Fibroblast of peridontal ligament (primary cell): ENCODE measurements around the gene GGT5.
A peak's percentile ranks its signal among the peaks of the same experiment; 100 is the strongest.
"Not testable (repeated sequence)": the region's sequence is repeated elsewhere in the genome, so short reads cannot be mapped to it uniquely, and the experiment has no call there.

Source experiments
- DNase-seq: peaks from one replicate; pipeline ENCODE4 v3.0.0-alpha.2; 2010; ENCODE audit errors: extremely low read depth

GGT5 gene

GRCh38 chr22:24245030-24245431 lies at the start of gene GGT5:
Gene GGT5, minus strand, starts transcription at chr22:24245082. Its CDS starts 357 bp downstream, at chr22:24244725.
- peak; percentile 15 for DNase-seq

GRCh38 chr22:24292202-24292830 lies 47.4 kb upstream of the GGT5 start:
- DNase-seq = not testable (repeated sequence)

- no peak for DNase-seq
Observed at GRCh38 chr22:24291515-24292201, 46.8 kb upstream of the GGT5 start.

- peak; percentile 47 for DNase-seq
Observed at GRCh38 chr22:24290459-24290858, 45.6 kb upstream of the GGT5 start.

GRCh38 chr22:24289741-24290163 lies 44.9 kb upstream of the GGT5 start:
- no peak for DNase-seq

- DNase-seq = peak; percentile 98
Observed at GRCh38 chr22:24289114-24289513, 44.2 kb upstream of the GGT5 start.

GRCh38 chr22:24287801-24288200 lies 42.9 kb upstream of the GGT5 start:
- DNase-seq = not testable (repeated sequence)

- DNase-seq = not testable (repeated sequence)
Observed at GRCh38 chr22:24287212-24287611, 42.3 kb upstream of the GGT5 start.

GRCh38 chr22:24285245-24285644 lies 40.4 kb upstream of the GGT5 start:
- DNase-seq = peak; percentile 66

- peak; percentile 46 for DNase-seq
Observed at GRCh38 chr22:24284747-24285203, 39.9 kb upstream of the GGT5 start.

- DNase-seq = no peak
Observed at GRCh38 chr22:24282401-24282800, 37.5 kb upstream of the GGT5 start.

GRCh38 chr22:24280363-24280762 lies 35.5 kb upstream of the GGT5 start:
- DNase-seq = not testable (repeated sequence)

- not testable (repeated sequence) for DNase-seq
Observed at GRCh38 chr22:24274696-24275405, 30.0 kb upstream of the GGT5 start.

GRCh38 chr22:24273906-24274305 lies 29.0 kb upstream of the GGT5 start:
- DNase-seq = not testable (repeated sequence)

- DNase-seq = not testable (repeated sequence)
Observed at GRCh38 chr22:24273031-24273430, 28.1 kb upstream of the GGT5 start.

- peak; percentile 55 for DNase-seq
Observed at GRCh38 chr22:24271386-24271854, 26.5 kb upstream of the GGT5 start.

- peak; percentile 90 for DNase-seq
Observed at GRCh38 chr22:24270556-24271385, 25.9 kb upstream of the GGT5 start, which contains the start of gene SPECC1L. Gene SPECC1L, plus strand, starts transcription at chr22:24270831. Its CDS starts 31,401 bp downstream, at chr22:24302232.

GRCh38 chr22:24266495-24266894 lies 21.6 kb upstream of the GGT5 start:
- DNase-seq = not testable (repeated sequence)

GRCh38 chr22:24265734-24266133 lies 20.9 kb upstream of the GGT5 start:
- peak; percentile 62 for DNase-seq

- DNase-seq = peak; percentile 76
Observed at GRCh38 chr22:24264329-24264896, 19.5 kb upstream of the GGT5 start.

GRCh38 chr22:24263479-24263878 lies 18.6 kb upstream of the GGT5 start:
- not testable (repeated sequence) for DNase-seq
